ENCODE results near the gene SETDB1.

The SETDB1 gene

GRCh38 chr1:150931773-150932172, 5.6 kb downstream of the SETDB1 start:
- no peak for DNase-seq (ENCODE audit: low spot score)

DNA sequence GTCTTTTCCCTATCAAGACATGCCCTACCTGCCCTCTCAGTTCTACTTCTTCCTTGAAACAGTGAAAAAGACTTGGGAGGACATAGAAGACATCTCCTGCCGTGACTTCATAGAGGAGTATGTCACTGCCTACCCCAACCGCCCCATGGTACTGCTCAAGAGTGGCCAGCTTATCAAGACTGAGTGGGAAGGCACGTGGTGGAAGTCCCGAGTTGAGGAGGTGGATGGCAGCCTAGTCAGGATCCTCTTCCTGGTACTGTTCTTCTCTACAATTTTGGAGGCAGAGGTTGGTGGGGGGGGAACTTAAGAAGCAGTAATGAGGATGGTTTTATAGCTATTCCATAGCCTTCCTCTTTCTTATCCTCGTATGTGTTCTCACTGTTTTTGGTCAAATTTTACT, 18.7 kb downstream of the SETDB1 start:
- no peak for DNase-seq (ENCODE audit: low spot score)

- no peak for DNase-seq (ENCODE audit: low spot score)
Observed at GRCh38 chr1:150954708-150955107, 28.5 kb downstream of the SETDB1 start.

DNA sequence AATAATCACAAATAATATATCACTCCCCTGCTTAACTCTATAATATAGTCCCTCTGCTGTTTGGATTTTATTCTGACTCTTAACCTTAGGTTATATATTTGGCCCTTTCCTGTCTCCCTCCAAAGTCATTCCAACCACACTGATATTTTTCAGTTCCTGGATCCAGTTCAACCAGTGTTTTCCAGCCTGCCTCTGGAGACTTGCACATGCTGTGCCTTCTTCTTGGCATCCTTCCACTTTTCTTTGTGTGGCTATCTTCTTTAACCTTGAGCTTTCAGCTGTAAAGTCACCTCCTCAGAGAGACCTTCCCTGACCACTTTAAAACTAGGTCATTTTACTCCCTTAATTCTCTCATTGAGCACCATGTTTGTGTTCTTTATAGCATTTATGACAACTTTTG, 29.1 kb downstream of the SETDB1 start:
- no peak for DNase-seq (ENCODE audit: low spot score)

DNA sequence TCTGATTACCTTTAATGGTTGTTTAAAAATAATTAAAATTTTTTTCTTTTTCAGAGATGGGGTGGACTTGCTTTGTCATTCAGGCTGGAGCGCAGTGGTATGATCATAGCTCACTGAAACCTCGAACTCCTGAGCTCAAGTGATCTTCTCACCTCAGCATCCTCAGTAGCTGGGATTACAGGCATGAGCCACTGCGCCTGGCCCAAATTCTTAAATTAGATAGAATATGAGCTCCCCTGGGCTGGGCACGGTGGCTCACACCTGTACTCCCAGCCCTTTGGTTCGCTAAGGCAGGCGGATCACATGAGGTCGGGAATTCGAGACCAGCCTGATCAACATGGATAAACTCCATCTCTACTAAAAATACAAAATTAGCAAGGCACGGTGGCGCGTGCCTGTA, 31.5 kb downstream of the SETDB1 start:
- DNase-seq (ENCODE audit: low spot score), result no peak

GRCh38 chr1:150960646-150961045, 34.5 kb downstream of the SETDB1 start:
- no peak for DNase-seq (ENCODE audit: low spot score)

DNA sequence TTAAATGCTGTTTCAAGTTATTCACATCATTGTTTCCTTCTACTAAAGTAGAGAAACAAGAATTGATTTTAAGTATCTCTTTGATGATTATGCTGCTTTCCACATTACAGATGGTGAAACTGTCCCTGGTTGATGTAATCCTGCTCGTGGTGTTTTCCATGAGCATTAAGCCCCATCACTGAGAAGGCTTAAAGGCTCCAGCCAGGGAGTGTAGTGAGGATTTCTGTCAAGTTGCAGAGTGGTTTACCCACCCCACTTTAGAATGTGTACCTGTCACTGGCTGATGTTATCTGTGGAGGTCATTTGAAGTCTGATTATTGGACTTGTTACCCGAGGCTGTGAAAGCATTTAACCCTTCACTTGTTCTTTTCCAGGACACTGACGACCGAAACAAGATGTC, 35.6 kb downstream of the SETDB1 start:
- DNase-seq (ENCODE audit: low spot score), result no peak

DNA sequence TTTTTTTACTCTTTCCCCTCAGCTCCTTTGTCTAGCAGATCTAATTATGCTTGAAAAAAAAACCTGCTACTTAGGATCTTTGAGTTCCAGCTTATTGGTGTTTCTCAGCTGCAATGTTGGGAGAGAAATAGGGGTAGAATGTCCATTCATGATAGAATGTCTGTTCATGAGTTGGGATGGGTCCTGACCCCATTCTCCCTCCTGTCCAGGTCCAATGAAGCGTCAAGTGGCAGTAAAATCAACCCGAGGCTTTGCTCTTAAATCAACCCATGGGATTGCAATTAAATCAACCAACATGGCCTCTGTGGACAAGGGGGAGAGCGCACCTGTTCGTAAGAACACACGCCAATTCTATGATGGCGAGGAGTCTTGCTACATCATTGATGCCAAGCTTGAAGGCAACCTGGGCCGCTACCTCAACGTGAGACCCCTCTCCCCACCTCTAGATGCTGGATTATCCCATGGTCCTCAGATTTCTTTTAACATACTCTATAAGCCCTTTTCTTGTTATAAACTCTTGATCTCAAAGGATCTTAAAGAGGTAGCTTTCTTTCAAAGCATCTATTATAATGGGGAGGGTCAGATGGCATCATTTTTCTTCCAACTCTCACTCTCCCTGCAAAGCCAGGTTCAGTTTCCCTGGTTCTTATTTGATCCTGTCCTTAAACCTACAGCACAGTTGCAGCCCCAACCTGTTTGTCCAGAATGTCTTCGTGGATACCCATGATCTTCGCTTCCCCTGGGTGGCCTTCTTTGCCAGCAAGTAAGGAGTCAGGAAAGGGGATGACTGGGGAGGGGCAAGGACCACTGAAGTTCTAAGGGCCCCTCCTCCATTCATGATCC, 37.4 kb downstream of the SETDB1 start:
- no peak for DNase-seq (ENCODE audit: low spot score)

DNA sequence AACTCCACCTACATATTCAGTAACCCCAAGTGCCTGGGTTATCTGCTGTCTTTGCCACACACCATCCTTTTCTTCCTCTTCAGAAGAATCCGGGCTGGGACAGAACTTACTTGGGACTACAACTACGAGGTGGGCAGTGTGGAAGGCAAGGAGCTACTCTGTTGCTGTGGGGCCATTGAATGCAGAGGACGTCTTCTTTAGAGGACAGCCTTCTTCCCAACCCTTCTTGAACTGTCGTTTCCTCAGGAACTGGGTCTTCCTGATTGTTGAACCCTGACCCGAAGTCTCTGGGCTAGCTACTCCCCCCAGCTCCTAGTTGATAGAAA, 38.0 kb downstream of the SETDB1 start:
- no peak for DNase-seq (ENCODE audit: low spot score)

DNA sequence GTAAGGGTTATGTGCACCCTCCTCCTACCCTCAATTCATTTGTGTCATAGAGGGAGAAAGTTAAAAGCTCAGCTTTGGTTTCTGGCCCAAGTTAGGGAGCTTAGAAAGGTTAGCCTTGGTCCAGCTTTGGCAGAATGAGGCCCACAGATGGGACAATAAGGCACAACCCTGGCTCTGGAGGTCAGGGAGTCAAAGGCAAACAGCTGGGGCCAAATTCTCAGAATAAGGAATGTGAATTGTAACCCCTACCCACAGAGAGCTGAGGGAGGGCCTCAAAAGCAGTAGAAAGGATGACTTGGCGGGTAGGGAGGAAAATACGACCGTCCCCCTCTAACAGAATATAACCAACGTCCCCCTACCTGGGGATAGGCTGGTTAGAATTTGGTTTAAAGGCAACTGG, 39.4 kb downstream of the SETDB1 start:
- DNase-seq (ENCODE audit: low spot score), result no peak

- no peak for DNase-seq (ENCODE audit: low spot score)
Observed at GRCh38 chr1:150966011-150966410, 39.8 kb downstream of the SETDB1 start.

DNA sequence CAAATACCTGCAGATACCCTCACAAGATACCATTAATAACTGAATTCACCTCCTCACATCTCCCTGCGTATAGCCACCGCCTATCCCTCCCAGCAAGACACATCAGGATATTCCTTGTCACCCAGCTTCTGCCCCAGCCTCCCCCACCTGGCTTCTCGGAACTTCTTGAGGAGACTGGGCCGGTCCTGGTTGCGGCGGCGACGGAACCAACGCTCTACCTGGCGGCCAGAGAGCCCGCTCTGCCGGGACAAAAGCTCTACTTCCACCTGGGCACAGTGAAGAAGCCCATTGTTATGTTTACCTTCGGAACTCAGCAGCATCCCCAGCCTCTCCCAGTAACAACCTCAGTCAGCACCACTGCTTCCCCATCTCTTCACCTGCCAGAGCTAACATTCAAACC, 41.8 kb downstream of the SETDB1 start:
- no peak for DNase-seq (ENCODE audit: low spot score)

GRCh38 chr1:150968491-150968890, 42.3 kb downstream of the SETDB1 start:
- DNase-seq (ENCODE audit: low spot score), result no peak

DNA sequence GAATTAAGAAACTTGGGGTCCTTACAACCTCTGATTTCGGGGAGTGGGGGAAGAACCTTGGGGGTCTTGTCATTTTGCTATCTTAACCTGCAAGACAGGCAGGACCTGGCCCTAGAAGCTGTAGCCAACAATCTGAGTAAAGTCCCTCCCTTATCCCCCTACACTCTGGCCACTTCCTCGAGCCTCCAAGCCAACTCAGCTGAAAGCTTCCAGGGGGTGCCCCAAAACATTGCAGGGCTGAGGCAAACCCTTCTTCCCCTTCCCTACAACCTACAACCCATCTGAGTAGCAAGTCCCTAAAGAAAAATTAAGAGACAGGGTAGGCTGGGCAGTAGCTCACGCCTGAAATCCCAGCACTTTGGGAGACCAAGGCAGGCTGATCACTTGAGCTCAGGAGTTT, 43.5 kb downstream of the SETDB1 start:
- no peak for DNase-seq (ENCODE audit: low spot score)

- DNase-seq (ENCODE audit: low spot score), result no peak
Observed at GRCh38 chr1:150970808-150971582, 44.8 kb downstream of the SETDB1 start.

DNA sequence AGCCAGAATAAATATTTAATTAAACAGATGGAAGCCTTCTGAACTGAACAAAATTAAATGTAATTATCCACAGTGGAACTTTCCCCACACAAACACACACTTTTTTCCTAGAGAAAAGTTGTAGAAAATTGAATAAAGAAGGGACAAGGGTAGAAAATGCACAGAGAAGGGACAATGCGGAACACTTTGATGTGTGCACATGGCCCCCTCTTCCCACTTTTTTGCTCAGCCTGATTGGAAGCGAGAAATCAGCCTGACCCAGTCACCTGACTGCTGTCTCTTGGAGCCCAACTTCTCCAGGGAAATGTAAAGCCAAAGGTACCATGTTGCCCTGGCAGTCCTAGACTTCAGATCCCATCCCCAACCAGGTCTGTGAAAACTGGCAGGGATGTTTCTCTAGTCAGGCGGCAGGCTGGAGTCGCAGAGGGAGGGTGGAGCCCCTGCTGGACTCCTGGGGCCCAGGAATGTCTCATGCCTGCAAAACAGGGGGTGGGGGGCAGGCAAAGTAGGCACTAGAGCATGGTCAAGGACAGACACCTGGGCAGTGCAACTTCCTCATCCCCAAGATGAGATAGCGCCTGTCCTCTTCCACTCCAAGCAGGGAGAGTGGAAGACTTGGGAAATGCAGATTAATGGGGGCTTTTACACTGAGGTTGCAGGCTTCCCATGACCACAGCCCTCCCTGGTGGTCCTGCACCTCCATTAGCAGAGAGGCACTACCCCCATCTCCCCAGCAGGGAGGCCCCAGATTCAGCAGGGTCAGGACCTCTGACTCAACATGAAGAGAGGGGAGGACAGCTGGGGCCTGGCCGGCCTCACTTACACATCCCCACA, 45.6 kb downstream of the SETDB1 start:
- no peak for DNase-seq (ENCODE audit: low spot score)

- DNase-seq (ENCODE audit: low spot score), result no peak
Observed at GRCh38 chr1:150972417-150972940, 46.3 kb downstream of the SETDB1 start.

- DNase-seq (ENCODE audit: low spot score), result no peak
Observed at GRCh38 chr1:150973258-150973835, 47.2 kb downstream of the SETDB1 start.

DNA sequence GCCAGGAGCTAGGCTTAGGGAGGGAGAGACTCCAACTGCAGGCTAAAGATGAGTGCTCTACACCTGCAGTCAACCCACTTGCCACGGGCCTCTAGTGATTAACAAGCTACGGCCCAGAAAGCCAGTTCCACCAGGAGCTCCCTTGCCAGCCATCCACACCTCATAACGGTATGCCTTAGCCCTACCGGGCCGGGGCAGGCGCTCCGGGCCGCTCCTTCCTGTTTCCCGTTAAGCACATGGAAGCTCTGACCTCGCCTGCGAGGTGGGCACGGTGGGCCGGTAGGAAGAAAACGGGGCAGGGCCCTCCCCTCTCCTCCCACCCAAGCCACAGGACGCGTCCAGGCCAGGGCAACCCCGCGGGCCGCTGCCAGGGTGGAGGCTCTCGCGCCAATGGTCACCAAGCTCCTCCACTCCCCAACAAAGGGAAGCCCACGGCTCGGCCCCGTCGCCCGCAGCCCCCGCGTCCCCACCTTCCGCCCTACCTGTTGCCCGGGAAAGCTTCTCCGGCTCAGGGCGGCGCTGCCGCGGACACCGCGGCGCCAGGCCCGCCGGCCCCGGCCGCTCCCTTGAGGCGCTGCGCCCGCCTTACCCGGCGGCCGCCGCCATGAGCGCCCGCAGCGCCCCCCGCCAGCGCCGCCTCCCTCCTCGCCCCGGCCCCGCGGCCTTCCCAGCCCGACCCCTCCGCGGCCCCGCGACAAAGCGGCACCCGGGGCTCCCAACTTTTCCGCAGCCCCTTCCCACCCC, 47.8 kb downstream of the SETDB1 start:
- peak; percentile 52 for DNase-seq (ENCODE audit: low spot score)

- DNase-seq (ENCODE audit: low spot score), result peak; percentile 70
Observed at GRCh38 chr1:150974580-150975478, 48.7 kb downstream of the SETDB1 start, which contains the start of gene CERS2. Gene CERS2 (minus strand): TSS chr1:150974835. CDS start chr1:150969090, 5,745 bp downstream.
